NCI-H2081 (cell line): ENCODE measurements around the gene NPHP3.
"Not testable (repeated sequence)": the region's sequence is repeated elsewhere in the genome, so short reads cannot be mapped to it uniquely, and the experiment has no call there.

Experiments used
- DNase-seq, 2 experiments: peaks; one replicate each; lab custom pipeline; 2025; lab: John Stamatoyannopoulos, UW

NPHP3 gene, protein sequence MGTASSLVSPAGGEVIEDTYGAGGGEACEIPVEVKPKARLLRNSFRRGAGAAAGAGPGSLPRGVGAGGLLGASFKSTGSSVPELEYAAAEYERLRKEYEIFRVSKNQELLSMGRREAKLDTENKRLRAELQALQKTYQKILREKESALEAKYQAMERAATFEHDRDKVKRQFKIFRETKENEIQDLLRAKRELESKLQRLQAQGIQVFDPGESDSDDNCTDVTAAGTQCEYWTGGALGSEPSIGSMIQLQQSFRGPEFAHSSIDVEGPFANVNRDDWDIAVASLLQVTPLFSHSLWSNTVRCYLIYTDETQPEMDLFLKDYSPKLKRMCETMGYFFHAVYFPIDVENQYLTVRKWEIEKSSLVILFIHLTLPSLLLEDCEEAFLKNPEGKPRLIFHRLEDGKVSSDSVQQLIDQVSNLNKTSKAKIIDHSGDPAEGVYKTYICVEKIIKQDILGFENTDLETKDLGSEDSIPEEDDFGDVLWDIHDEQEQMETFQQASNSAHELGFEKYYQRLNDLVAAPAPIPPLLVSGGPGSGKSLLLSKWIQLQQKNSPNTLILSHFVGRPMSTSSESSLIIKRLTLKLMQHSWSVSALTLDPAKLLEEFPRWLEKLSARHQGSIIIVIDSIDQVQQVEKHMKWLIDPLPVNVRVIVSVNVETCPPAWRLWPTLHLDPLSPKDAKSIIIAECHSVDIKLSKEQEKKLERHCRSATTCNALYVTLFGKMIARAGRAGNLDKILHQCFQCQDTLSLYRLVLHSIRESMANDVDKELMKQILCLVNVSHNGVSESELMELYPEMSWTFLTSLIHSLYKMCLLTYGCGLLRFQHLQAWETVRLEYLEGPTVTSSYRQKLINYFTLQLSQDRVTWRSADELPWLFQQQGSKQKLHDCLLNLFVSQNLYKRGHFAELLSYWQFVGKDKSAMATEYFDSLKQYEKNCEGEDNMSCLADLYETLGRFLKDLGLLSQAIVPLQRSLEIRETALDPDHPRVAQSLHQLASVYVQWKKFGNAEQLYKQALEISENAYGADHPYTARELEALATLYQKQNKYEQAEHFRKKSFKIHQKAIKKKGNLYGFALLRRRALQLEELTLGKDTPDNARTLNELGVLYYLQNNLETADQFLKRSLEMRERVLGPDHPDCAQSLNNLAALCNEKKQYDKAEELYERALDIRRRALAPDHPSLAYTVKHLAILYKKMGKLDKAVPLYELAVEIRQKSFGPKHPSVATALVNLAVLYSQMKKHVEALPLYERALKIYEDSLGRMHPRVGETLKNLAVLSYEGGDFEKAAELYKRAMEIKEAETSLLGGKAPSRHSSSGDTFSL (N-terminal part only)

DNA sequence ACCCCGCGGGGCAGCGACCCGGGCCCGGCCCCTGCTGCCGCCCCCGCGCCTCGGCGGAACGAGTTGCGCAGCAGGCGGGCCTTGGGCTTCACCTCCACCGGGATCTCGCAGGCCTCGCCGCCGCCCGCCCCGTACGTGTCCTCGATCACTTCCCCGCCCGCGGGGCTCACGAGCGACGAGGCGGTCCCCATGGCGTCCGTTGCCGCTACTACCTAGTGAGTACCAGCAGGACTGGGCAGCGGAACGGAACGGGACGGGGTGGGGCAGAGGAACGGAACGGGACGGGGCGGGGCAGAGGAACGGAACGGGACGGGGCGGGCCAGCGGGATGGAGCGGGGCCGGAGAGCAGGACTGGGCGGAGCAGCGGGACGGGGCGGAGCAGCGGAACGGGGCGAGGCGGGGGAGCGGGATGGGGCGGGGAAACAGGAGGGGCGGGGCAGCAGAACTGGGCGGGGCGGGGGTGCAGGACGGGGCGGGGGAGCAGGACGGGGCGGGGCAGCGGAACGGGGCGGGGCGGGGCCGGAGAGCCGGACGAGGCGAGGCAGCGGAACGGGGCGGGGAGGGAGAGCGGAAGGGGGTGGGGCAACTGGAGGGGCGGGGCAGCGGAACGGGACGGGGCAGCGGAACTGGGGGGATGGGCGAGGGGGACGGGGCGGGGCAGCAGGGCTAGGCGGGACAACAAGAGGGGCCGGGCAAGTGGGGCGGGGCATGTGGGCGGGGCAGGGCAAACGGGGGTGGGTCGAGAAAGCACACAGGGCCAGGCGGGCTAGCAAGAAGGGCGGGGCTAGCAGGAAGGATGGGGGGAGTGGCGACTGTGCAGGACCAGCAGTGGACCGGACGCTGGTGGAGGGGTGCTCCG, at the start of gene NPHP3:
Gene NPHP3, minus strand, starts transcription at position 245 of the 859 bp plus-strand sequence. Its CDS starts 54 bp downstream, at position 191.
- DNase-seq = peak; percentile 95 to 99

DNA sequence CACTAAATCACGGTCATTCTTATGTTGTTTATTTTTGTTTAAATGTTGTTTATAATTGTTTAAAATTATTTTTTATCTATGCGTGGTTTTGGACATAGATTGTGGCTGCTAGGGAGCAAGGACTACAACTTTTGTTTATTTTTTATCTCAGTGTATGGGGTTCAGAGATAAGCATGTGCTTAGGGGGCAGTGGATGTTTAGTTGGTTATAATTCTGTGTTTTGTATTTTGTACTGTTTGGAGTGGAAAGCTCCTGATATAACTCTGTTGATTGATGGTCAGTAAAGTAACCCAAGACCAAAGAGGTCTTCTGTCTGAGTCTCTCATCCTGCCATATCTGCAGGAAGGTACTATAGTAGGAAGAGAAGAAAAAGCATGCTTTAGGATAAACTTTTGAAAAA, 36.5 kb upstream of the NPHP3 start:
- no peak for DNase-seq

DNA sequence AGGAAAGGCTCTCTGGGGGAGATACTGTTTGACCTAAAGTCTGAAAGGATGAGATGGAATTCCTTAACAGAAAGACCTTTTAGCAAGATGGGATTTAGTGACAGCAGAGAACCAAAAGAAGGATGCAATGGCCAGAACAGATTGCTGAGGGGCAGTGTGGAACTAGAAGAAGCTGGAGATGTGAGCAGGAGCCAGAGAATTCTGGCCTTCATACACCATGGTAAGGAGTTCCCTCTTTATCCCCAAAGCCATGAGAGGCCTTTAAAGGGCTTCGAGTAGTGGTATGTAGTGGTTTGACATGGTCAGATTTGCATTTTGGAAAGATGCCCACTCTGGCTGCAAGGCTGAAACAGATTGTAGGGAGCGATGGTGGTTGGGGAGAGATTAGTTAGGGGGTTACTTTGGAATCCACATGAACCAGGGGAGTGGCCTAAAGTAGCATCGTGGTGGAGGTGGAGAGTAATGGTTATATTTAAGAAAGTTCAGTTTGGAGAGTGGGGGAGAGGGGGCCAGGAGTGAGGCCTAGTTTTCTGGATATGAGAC, 34.0 kb upstream of the NPHP3 start:
- DNase-seq = no peak

DNA sequence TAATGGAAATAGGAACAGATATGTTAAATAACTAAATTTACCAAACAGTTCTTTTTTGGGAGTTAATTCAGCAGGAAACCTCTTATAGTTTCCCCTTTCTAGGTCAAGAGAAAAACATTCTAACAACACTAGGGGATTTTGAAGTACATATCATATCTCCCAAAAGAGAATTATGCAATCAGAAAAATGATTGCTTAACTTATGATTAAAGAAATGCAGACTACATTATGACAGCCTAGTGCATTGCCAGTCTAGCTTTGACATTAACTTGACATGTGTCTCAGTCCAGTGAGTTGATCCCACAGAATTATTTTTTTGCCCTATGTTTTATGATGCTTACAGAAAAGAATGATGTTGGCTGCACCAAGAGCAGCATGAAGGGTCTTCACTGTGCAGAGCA, 31.7 kb upstream of the NPHP3 start:
- no peak for DNase-seq

DNA sequence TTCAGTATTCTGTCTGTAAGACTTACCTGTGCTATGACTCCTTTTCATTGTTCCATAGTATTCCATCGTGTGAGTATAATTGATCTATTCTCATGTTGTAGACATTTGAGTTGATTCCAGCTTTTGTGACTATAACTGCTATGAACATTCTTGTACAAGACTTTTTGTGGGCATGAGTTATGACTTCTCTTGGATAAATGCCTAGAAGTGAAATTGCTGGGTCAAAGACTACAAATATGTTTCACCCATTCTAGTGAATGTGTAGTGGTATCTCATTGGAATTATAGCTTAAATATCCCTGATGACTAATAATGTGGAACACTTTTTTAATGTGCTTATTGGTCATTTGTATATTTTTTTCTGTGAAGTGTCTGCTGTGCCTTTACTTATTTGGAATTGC, 27.6 kb upstream of the NPHP3 start:
- no peak for DNase-seq

DNA sequence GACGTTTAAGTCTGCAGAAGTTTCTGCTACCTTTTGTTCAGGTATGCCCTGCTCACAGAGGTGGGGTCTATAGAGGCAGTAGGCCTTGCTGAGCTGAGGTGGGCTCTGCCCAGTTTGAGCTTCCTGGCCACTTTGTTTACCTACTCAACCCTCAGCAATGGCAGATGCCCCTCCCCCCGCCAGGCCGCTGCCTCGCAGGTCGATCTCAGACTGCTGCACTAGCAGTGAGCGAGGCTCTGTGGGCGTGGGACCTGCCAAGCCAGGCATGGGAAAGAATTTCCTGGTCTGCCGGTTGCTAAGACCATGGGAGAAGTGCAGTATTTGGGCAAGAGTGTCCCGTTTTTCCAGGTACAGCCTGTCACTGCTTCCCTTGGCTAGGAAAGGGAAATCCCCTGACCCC, 24.5 kb upstream of the NPHP3 start:
- DNase-seq = not testable (repeated sequence)

DNA sequence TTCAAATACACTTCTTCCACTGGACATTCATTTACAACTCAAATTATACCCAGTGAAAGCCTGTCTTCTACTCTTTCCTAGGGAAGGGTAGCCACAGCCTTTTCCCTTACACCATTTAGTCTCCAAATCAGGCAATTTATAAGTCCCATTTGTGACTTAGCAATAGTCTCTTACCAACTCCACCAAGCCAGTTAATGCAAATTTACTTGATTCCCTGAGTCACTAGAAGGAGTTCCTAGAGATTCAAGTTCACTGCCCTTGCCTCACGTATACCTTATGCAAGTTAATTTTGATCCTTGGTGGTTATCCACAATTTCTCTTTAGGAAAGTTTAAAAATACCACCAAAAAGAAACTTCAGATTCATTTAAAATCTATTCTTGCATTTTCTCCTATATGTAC, 16.1 kb upstream of the NPHP3 start:
- DNase-seq = no peak

DNA sequence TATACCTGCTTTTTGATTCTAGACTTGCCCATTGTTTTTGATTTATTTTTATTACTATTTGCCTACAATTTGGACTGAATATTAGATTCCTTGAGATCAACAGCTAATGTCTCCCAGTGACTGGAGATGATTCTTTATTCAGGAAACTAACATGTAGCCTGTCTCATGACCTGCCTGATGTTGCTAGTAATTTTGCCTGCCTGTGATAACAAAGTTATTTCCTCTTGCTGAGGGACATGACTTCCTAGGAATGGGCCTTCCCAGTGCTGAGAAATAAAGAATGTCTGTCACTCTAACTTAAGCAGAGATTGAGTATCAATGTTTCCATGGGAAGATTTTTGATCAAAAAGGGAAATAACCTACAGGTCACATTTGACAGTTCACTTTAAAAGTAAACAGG, 13.4 kb upstream of the NPHP3 start:
- DNase-seq = no peak

DNA sequence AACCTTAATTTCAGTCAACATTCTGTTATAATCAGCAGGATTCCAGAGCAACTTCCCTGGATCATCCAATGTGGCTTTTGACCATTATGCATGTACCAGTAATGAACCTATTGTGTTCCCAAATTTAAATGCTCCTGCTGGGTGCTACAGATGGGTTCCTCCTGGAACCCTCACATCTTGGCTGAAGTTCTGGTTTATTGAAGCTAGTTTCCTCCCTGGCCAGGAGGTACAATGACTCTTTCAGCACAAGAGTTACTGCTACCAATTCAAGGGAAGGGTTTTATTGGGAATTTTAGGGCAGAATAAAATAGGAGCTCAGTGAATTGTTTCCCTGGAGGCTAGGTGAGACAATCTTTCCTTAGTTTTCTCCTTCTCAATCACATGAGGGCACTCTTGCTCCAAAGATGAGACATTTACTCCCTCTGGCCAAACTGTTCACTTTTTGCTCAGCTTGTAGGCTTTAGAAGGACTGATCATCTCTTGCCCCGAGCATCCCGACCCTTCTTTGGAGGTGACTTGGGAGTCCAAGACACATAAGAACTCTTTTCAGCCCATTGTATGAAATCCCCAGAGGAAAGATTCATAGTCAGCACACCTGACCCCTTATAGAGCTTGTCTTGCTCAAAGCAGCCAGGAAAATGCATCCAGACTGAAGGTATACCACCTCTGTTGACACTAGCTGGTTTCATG, 8.8 kb upstream of the NPHP3 start:
- DNase-seq = peak; percentile 44 to 73

DNA sequence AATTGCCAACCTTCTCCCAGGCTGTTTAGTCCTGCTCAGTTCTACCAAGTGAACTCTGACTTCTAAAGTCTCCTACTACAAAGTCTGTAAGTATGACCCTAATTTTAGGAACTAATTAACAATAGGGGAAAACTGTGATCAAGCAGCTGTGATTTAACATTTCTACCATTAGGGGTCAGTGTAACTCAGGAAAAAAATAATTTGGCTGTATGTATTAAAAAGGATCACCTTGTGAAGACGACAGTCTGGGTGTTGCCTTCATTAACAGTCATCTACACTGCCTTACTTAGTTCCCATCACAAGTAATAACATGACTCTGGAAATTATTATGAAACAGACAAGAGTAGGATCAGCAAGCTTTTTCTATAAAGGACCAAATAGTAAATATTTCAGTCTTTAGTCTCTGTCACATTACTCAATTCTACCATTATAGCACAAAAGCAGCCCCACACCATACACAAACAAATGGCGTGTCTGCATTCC, 4.2 kb upstream of the NPHP3 start:
- peak; percentile 43 to 72 for DNase-seq

DNA sequence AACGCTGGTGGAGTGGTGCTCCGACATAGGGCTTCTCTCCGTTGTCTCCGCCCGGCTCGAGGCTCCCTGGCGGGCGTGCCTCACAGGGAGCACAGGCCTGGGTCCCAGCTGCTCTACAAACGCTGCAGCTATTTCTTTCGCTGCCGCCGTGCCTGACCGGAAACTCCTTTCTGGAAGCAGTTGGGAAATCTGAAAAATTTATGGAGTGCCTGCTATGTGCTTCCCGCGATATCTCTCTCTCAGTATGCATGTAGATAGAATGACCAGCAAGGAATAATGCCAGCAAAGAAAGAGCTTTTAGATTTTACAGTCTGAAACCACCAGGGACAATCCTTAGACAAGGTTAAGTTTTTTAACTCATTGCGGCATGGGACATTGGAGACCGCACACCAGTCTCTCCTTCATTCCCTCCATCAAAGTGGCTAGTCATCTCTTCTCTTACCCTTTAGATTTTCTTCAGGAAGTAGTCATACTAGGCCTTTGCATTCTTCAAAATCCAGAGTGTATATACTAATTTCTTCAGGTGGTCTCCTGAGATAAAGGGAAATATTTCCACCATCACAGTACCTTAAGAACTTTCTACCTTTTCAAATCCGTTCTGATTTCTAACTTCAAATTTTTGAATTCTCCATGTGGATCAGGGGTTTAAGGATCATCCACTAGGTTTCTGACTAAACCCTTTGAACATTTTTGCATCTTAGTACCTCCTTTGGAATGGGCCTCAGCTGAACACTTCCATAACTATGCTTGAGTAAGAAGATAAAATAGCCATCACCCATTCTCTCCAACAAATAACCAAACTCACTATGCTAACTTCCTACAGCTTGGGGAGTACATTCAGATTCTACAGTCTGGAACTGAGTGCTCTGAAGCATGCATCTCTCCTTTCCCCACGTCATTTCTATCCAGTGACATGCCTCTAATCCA, 1.1 kb upstream of the NPHP3 start:
- DNase-seq = no peak

DNA sequence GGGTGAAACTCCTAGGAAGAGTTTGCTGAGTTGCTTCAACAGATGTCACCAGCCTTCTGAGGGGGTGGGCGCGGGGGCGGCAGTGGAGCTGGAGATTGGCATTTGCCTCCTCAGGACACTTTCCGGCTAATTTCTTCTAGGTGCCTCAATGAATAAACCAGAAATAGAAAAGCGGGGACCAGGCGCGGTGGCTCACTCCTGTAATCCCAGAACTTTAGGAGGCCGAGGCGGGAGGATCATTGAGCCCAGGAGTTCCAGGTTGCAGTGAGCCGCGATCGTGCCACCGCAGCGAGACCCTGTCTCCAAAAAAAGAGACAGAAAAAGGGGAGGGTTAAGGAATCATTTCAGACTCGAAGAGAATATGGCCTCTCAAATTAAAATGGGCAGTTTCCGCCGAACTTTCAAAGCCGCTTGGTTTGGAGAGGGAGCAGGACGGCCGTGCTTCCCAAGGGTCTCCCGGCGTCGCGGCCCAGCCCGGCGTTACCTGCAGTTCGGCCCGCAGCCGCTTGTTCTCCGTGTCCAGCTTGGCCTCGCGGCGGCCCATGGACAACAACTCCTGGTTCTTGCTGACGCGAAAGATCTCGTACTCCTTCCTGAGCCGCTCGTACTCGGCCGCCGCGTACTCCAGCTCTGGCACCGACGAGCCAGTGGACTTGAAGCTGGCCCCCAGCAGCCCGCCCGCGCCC, 587 bp downstream of the NPHP3 start:
- DNase-seq = peak; percentile 54 to 65

DNA sequence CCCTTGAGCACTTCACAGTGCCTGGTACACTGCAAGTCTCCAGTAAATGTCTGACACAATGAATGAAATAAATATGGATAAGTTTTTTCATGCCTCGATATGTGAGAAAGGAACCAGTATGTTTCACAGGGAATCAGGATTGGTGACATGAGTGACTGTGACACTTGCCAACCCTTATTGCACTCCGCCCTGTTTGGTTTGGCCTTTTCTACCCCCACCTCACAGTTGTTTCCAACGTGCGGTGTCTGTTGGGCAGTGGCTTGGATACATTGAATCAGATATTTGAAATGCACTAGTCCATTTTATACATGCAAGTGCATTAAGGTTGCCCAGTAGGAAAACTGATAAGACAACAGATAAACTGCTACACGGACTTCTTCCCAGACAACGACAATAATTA, 2.0 kb downstream of the NPHP3 start:
- no peak for DNase-seq

DNA sequence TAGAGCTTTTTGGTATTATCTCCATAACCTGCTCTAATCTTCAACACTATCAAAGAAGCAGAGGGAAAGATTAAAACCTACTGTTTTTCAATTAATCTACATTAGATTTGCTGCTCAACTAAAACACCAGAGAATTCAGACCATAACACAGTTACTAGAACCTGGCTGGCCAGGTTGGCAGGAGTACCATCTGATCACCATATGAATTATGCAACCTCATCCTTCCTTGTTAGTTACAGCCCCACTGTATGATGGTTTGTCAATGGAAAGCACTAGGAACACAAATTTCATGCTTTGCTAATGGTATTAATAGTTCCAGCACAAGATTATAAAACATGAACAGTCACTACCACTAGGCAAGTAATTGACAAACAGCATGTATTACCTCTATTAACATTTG, 5.8 kb downstream of the NPHP3 start:
- DNase-seq = no peak

DNA sequence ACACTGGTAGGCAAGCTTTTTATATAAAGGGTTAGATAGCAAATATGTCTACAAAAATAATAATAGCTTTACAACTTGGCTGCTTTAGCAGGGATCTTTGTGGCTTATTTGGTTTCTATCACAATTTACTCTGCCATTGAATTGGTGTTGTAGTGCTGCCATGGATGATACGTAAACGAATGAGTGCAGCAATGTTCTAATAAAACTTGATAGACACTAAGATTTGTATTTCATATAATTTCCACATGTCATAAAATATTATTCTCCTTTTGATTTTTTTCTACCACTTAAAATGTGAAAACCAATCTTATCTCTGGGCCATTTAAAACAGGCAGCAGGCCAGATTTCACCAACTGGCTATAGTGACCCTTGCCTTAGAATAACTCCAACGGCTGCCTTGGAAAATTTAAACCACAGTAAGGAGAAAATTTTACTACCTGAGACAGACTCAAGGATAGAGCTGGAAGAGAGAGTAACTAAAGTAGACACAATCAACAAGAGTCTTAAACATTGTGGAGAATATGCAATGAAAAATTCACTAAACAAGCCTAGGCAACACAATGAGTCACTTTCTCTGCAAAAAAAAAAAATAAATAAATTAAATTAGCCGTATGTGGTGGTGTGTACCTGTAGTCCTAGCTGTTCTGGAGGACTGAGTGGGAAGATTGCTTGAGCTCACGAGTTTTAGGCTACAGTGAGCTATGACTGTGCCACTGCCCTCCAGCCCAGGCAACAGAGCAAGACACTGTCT, 8.1 kb downstream of the NPHP3 start:
- DNase-seq = no peak

DNA sequence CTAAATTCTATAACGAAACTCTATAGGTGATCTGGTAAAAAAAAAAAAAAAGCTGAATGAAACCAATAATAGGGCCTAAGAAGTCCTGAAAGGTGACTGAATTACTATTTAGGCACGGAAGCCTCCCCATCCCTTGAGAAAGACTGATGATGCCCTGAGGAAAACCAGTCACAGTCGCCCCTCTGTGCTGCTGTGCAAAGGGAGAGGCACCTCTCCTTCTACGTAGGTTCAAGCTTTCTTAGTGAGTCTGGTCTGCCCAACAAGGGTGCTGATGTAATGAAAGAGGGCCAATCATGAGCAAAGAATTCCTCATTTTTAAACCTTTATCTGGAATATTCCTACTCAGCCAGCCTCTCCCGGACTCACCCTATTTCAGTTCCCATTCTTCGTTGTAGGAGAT, 11.9 kb downstream of the NPHP3 start:
- no peak for DNase-seq

DNA sequence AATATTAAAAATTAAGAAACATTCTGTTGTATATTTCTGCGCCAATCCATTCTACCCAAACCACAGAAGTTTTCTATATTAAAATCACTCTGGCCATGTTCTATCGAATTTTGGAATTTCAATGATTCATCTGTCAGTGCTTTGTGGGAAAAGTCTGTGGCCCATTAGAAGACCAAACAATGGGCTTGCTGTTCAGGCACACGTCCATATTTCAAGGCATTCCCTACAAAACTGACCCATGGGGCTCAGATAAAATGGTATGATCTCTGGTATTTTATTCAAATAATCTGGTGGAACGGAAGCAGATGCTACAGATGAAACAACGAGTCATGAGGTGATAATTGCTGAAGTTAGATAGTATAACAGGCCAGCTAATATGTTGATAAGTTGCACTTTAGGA, 12.4 kb downstream of the NPHP3 start:
- no peak for DNase-seq

DNA sequence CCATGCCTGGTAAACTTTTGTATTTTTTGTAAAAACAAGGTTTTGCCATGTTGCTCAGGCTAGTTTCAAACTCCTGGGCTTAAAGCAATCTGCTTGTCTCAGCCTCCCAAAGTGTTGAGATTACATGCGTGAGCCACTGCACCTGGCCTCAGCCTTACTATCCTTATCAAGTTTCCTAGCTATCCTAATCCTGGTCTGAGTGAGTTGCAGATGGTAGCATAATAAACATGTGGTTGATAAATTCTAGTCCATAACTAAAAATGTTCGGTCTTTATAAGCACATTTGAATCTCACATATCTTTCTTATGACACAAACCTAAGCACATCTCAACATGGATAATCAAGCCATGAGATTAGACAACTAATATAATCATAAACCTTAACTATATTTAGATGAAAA, 18.5 kb downstream of the NPHP3 start:
- DNase-seq = no peak
